VCaP (cell line): Measurements from ENCODE around the gene ZNF479.
"Not testable (repeated sequence)": the region's sequence is repeated elsewhere in the genome, so short reads cannot be mapped to it uniquely, and the experiment has no call there.

ENCODE experiments used
- H3K27ac ChIP-seq: fragments of 450-650 bp; 2 replicates; pipeline ENCODE4 v1.5.1; 2017
- CTCF ChIP-seq: fragments of 450-650 bp; conservative IDR thresholded peaks from 2 replicates; pipeline ENCODE4 v1.5.1; 2017; ENCODE audit warnings: mild to moderate bottlenecking, moderate library complexity

The ZNF479 gene

GRCh38 chr7:57165285-57165899 is 33.2 kb upstream of the ZNF479 start:
- no peak overlapping the region for H3K27ac ChIP-seq
- TF ChIP-seq CTCF = no peak

- H3K27ac ChIP-seq = not testable (repeated sequence)
Observed at GRCh38 chr7:57120123-57120784, 12.0 kb downstream of the ZNF479 start.
